Stimulated activated CD4-positive, alpha-beta T cell treated with anti-CD3 and anti-CD28 coated beads, Interleukin-15, amount 100 ng/mL, for 48 hours (primary cell): ENCODE measurements around the gene GABRA4.

ENCODE experiments used
- DNase-seq, 2 donors: peaks; one replicate each; pipeline ENCODE4 v3.0.0-alpha.2; 2020; ENCODE audit warnings: low read depth in 2 of 2

Gene GABRA4

DNA sequence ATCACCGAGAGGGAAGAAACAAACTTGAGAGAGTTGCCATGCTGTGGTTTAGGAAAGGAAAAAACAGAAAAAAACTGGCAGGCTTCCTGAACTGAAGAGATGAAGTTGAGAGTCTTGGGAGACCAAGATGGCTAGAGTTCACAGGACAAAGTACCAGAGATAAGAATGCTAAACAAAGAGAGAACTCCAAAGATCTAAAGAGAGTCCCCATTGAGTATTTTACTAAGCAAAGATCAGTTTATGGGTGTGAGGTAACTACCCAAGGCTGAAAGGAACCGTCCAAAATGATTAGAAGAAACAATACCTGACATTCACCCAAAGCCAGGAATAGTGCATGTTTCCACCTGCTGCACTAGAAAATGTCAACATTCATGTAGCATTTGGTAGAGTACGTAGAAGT is 62.5 kb downstream of the GABRA4 start:
- DNase-seq: no peak

DNA sequence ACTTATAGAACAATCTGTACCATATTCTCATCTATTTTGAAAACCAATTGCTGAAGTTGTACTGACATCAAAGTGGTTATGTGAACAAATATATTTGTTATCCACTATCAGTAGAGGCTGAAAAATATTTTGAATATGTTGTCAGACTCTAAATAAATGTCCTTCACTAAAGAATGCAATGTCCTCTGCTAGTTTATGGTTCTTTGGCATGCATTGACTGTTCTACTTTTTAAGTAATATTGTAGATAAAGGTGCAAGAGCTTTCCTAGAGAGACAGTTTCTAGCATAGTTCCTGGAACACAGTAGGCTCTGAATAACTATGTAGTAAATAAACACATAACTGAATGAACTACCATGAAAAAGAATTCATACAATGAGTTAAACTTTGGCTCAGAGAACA is 66.2 kb downstream of the GABRA4 start:
- no peak for DNase-seq

DNA sequence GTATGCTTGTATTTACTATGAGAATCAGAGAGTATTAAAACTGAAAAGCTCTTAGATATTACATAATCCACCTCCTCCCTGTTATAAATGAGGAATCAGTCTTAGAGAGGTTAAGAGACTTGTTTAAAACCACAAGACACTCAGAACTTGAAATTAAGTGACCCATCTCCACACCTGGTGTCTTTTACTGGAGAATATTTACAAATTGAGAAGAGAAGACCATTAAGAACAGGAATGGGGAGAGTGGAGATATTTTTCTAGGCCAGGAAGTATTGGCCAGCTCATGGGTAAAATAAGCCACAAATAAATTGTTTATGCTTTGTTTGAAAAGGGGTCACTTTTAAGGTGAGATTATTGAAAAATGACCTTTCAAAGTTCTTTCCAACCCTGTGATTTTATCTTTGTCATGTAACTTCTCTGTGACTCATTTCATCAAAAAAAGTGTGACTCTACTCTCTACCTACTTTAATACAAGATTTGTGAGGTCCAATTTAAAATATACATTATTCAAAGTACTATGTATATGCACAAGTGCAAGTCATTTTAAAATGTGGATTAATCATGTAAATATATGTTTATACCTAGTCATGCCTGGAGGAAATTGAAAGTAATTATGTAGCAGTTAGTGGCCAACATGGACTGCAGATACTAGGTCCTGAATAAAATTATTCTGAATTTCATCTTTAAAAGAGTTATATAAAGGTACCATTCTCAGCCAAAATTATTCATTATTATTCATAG is 68.4 kb downstream of the GABRA4 start:
- DNase-seq: no peak

DNA sequence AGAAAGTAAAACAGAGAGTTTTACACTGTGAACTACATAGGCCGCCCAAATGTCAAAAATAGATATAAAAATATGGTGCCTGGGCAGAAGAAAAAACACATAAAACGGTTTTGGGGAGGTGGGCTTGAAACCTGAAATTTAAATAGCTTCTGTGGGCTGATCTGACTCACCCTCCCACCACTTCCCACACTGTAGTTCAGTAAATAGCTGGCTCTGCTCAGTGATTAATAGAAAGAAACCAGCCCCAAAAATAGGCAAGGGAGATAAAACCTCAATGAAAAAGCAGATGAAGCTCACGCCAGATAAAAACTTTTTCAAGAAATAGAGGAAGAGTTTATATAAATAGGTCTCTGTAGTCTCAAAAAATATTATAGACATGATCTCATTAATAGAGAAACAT is 71.2 kb downstream of the GABRA4 start:
- DNase-seq: no peak

DNA sequence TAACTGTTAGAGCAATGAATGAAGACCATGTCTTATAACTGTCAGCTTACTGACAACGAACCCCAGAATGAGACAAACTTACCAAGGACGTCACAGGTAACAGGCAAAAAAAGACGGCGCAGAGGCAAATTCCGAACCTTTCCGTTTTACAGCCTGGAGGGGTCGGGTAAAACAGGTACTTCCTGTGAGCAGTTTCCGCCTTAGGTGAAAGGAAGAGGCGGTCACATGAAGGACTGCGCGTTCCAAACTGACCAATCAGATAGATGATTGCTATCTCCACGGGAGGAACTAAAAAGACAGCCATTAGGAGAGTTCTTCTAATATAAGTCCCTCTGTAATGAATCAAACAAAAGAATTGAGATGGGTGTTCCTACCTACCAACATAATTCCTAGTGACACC is 84.3 kb downstream of the GABRA4 start, which contains the start of gene COX7B2:
Gene COX7B2, minus strand, starts transcription at position 168 of the 400 bp plus-strand sequence. CDS start 174,053 bp downstream, outside the sequence.
- no peak for DNase-seq

DNA sequence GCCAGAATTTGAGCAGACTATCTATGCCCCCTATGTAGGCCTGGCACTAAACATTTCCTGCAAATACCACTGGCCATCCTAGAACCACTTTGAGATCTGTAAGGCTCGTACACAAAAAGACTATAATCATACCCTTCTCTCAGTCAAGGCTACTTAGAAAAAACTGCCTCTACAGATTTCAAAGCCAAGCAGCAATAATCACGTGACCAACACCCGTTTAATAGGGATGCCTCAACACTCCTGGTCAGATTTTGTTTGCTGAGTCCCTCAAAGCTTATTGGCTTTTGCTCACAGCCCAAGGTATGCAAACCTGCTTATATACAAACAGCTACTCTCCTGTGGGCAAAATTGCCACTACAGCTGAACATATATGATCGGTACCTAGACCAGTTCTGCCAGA is 85.2 kb downstream of the GABRA4 start:
- no peak for DNase-seq

DNA sequence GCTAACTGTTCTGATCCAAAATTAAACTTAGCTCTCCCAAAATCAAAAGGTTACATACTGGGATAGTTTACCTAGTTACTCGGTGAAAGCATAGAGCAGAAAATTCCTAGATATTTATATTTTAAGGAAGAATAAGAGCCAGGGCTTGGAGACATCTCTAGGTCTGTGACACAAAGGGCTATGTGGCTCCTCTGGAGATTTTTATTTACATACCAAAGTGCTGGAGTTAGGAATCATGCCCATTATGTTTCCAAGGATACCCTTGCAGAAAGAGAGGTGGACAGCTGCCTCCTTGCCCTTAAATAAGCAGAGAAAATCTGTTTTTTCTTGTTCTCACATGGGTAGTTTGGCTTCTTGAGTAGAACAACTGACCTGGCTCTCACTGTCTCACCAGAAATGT is 93.3 kb downstream of the GABRA4 start:
- DNase-seq: no peak

DNA sequence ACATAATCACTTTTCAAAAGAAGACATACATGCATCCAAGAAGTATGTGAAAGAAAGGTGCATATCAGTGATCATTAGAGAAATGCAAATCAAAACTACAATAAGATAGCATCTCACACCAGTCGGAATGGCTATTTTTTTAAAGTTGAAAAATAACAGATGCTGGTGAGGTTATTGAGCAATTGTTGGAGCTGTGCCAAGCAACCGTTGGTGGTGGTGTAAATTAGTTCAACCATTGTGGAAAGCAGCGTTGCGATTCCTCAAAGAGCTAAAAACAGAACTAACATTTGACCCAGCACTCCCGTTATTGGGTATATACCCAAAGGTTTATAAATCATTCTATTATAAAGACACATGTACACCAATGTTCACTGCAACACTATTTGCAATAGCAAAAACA is 98.6 kb downstream of the GABRA4 start:
- DNase-seq: no peak

DNA sequence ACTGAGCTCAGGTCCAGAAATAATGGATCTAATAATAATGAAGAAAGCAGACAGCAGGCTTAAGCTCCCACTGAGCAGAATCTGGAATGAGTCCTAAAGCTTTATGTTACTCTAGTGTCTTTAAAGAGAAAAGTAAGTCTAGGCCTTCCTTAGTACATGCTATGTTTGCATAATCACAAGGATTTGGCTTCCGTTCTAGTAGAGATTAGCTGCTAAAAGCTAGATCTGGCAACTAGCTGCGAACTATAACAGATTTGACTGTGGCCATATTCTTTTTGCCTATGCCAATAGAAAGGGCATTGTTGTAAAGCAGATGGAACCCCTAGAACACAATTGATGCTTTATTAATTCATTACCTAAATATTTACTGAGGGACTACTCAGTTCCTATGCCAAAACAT is 103.3 kb downstream of the GABRA4 start:
- DNase-seq: no peak

DNA sequence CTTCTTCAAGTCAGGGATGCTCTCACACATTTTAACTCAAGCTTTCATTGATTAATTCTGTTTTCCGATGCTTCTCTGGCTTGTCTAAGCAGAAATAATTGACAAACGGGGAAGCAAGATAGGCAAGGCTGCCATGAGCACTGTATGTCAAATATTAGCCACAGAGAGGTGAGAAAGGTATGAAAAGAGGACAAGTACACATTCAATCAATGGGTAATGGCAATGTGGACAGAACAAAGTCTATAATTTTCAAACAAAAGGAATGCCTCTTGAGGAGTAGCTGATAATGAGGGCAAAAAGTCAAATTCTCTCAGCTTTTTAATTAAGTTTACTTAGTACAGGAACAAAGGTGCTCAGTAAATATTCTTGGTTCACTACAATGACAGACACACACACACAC is 104.0 kb downstream of the GABRA4 start:
- DNase-seq: no peak

DNA sequence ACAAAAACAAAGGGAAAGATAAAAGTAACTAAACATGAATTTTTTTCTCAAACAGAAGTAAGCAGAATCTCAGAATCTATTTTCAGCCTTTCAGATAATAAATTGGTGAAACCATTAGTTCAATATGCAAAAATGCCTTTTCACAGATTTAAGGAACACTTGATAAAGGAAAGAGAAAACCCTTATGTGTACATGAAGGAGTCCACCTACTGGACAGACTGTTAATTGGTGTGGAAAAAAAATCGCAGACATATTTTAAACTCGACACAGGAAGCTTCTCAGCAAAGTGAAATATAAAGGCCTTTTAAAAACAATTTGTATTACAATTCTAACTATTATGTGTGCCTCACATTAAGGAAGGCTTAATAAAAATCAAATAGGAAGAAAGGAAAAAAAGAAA is 106.7 kb downstream of the GABRA4 start:
- DNase-seq: no peak

DNA sequence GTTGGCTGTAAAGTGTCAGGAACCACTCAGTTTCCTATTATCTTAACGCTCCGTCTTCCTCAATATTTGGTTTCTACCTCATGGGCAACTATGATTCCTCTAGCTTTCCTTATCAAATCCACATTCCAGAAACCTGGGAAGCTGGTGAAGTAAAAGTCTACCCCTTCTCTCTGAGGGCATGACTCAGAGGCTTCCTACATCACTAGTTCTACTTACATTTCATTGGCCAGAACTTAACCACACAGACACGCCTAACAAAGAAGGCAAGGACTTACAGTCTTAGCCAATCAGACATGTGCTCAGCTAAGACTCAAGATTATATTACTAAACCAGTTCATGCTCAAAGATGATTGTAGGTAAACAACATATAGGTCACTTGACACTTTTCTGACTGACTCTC is 114.7 kb downstream of the GABRA4 start:
- no peak for DNase-seq

DNA sequence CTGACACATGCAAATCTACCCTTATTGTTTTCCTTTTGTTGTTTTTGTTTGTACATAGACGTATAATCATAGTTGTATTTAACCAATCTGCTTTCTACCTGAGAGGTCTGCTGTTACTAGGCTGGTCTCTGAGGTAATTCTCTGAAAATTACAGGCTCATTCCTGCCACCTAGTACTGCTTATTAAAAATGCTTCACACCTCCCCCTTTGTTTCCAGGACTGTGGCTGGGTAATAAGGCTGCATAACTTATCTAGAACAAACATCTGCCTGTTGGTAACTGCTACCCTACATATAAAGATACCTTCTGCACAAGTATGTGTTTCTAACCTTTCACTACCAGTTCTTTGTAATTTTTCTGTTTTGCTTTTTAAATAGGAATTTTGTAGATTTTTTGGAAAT is 118.6 kb downstream of the GABRA4 start:
- no peak for DNase-seq

DNA sequence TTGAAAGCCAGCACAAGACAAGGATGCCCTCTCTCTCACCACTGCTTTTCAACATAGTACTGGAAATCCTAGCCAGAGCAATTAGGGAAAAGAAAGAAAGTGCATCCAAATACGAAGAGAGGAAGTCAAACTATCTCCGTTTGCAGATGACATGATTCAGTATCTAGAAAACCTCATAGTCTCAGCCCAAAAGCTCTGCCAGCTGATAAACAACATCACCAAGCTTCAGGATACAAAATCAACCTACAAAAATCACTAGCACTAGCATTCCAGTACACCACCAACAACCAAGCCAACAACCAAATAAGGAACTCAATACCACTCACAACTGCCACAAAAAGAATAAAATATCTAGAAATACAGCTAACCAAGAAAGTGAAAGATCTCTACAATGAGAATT is 123.0 kb downstream of the GABRA4 start:
- no peak for DNase-seq
